Body of pancreas (tissue), 4 donors: ENCODE measurements around the gene YES1.

Source experiments
- POLR2A ChIP-seq, 3 donors: fragments of 450-650 bp; IDR thresholded peaks; one replicate each; pipeline ENCODE4 v1.6.1; 2016; ENCODE audit warnings: antibody characterized with exemption in 3 of 3, mild to moderate bottlenecking in 2 of 3
- TF ChIP-seq, protein P1 (sequence below), 7 experiments: fragments of 450-650 bp in 4 of 7; fragments of 200-600 bp in 3 of 7; sonication (generic) in 3 of 7; IDR thresholded peaks; one replicate each; pipeline ENCODE4 v1.5.1; 2016 to 2019; ENCODE audit warnings: antibody characterized with exemption in 7 of 7

DNA sequence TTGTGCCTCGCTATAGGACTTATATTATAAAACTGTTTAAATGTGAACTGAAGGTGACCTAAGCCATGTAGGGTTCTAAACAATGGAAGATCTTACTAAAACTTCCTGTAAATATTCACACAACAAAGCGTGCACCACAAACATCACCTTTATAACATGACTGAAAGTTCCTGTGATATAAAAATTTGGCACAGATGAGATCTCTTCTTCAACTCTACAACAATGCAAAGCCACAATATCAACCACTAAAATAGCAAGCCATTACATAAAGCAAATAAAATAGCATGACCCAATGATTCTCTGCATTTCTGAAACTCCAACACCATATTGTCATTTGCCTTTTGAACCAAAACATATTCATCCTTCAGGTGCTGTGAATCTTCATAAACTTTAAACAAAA lies 3.5 kb downstream of the YES1 start:
- TF ChIP-seq POLR2A (IDR thresholded peaks at IDR 0.05): no peak
- TF ChIP-seq, protein P1, sequence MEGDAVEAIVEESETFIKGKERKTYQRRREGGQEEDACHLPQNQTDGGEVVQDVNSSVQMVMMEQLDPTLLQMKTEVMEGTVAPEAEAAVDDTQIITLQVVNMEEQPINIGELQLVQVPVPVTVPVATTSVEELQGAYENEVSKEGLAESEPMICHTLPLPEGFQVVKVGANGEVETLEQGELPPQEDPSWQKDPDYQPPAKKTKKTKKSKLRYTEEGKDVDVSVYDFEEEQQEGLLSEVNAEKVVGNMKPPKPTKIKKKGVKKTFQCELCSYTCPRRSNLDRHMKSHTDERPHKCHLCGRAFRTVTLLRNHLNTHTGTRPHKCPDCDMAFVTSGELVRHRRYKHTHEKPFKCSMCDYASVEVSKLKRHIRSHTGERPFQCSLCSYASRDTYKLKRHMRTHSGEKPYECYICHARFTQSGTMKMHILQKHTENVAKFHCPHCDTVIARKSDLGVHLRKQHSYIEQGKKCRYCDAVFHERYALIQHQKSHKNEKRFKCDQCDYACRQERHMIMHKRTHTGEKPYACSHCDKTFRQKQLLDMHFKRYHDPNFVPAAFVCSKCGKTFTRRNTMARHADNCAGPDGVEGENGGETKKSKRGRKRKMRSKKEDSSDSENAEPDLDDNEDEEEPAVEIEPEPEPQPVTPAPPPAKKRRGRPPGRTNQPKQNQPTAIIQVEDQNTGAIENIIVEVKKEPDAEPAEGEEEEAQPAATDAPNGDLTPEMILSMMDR (IDR thresholded peaks at IDR 0.05): no peak
